Measurements from ENCODE around the gene ELK3. TPM values are rescaled to one million over a fixed set of nuclear protein-coding genes. Genes with fewer than 3 reads are reported as not detected.

The ELK3 gene
- total RNA-seq, 1 donor = 24.6 TPM

DNA sequence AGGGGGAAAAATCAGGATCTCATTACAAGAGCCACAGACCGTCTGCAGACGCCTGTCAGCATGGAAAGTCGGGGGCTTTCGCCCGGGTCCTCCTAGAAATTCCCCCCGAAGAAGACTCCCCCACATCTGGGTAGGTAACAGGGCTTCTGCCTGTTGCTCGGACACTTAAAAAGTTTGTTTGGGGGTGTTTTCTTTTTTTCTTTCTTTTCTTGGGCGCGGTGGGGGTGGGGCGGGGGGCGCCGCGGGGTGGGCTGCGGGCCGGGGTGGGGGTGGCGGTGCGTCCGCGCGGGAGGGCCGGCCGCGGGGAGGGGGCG, 358 bp downstream of the ELK3 start:
- TF ChIP-seq CTCF (IDR thresholded peaks at IDR 0.05; ENCODE audit: insufficient read depth, low read depth, low read length) = no peak
- no peak for DNase-seq (ENCODE audit: low read depth)
- peak overlapping the region; percentile 97 for H3K4me3 ChIP-seq (ENCODE audit: low read depth, low read length)

DNA sequence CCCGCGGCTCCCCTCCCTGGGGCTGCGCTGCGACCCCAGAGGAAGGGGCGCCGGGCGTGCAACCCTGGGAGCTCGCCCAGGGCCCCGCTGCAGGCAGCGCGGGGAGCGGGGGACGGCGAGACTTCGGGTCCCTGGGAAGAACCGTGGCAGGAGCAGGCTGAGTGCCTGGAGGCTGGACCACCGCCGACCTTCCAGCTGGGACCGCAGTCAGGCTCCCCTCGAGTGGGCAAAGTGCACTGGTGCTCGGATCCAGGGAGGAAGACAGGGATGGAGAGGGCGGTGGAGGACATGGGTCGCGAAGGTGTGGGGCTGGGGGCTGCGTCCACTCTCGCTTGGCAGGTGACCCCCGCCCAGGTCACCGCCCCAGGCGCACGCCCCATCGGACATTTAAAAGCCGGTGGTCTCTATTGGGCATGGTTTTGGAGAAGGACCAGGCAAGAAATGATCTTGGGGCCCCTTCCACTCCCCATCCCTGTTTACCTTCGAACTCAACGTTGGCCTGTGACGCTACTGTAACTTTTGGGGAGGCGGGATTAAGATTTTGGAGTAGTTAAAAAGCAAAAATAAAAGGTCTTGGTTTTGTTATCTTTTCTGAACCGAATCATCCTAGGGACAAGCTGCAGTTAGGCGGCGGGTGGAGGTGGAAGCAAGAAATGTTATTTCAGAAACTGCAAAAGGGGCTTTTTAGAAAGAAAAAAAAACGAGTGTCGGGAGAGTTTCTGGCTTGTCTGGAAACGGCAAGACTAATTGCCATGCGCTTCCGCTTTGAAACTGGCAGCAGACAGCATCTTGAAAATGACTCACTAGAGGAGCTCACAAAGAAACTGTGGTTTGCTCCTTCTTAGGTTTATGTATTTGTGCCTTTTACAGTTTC, 1.0 kb downstream of the ELK3 start:
- peak overlapping the region; percentile 97 for H3K4me3 ChIP-seq (ENCODE audit: low read depth, low read length)
- TF ChIP-seq CTCF (IDR thresholded peaks at IDR 0.05; ENCODE audit: insufficient read depth, low read depth, low read length) = no peak
- peak; percentile 90 for DNase-seq (ENCODE audit: low read depth)

DNA sequence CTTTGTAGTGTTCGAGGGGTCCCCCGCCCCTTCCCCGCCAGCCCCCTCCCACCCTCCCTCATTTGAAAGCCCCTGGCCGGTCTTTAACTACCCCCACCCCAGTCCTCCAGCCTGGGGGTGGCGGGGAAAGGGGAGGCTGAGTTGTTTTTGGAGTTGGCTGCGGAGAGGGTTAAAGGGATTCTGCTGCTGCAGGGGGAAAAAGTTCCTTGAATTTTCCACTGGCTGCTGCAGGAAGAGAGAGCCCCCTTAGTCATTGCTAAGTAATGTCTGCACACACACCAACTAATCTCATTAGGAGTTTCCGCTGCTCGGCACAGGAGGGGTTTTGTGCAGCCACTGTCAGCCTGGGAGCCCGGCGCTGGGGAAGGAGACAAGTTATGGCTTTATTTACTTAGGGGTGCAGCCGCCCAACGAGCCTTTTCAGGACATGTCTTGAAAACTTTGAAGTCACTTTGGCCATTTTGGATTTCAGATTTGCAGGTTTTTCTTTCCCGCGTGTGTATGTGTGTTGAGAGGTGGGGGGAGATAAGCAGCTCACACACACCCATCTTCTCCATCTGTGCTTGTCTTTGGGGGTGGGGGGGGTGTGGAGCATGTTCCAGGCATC, 1.8 kb downstream of the ELK3 start:
- H3K4me3 ChIP-seq (ENCODE audit: low read depth, low read length) = peak overlapping the region; percentile 97
- peak; percentile 76 for DNase-seq (ENCODE audit: low read depth)
- TF ChIP-seq CTCF (IDR thresholded peaks at IDR 0.05; ENCODE audit: insufficient read depth, low read depth, low read length) = no peak

DNA sequence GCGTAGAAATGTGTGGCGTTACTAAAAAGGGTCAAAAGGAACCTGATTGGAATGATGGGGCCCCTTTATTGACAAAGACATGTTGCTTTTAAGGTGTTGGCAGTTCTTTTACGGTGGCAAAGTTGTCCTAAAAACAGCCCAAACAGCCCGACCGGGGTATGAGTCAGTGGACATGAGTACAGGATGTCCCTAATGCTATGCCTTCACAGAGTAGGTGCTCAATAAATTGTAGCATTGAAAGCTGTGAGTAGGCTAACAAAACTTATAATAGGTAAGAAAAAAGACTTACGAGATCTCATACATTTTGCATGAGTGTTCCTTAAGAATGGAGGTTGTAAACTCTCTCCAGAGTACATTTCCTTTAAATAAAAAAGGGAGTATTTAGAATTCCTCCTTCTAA, 2.6 kb downstream of the ELK3 start:
- DNase-seq (ENCODE audit: low read depth) = peak; percentile 64
- peak overlapping the region; percentile 97 for H3K4me3 ChIP-seq (ENCODE audit: low read depth, low read length)
- no peak for TF ChIP-seq CTCF (IDR thresholded peaks at IDR 0.05; ENCODE audit: insufficient read depth, low read depth, low read length)

DNA sequence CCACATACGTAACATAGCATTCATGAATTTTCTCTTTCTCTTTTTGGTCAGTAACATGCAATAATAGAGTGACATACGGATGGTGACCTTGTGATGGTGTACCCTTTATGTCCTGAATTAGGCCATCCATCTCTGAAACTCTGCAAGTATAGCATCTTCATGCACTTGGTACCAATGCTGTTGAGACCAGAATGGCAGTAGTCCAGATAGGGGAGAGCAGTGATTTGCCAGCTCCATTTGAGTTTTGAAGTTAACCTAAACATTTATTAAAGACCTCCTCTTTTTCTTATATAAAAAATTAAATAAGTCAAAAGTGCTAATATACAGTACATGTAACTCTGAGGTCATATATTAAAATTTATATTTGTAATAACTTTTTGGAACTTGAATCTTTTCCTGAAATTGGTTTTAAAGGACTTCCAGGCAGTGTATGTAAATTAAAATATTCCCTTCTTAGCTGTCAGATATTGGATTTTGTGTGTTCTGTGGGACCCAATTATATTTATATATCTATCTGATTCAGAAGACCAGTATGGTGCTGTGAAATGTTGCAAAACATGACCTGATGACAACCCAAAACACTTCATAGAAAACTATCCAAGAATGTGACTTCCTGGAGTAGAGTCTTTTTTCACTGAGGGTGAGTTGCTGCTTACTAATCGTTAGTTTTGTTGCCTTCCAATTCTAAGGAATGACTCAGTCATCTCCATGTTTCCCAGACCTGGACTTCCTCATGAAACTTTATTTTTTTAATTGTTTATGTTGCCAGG, 3.5 kb downstream of the ELK3 start:
- TF ChIP-seq CTCF (IDR thresholded peaks at IDR 0.05; ENCODE audit: insufficient read depth, low read depth, low read length) = no peak
- no peak overlapping the region for H3K4me3 ChIP-seq (ENCODE audit: low read depth, low read length)
- peak; percentile 91 for DNase-seq (ENCODE audit: low read depth)

DNA sequence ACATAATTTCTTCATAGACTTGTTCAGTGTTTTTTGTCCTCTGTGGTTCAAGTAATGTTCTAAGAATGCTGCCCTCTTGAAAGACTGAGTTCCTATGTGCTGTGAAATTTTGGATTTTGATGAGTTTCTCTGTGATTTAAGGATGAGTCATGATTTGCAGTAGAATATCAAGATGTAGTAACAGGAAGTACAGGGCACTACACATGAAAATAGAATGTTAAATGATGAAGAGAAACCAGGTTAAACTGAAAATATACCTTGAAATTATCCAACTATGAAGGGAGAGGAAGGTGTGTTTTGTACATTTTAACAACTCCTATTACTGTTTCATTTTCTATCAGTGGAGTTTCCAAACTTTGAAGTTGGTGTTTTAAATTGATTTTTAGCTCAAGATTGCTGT, 4.8 kb downstream of the ELK3 start:
- peak; percentile 86 for DNase-seq (ENCODE audit: low read depth)
- TF ChIP-seq CTCF (IDR thresholded peaks at IDR 0.05; ENCODE audit: insufficient read depth, low read depth, low read length) = no peak
- H3K4me3 ChIP-seq (ENCODE audit: low read depth, low read length) = no peak overlapping the region
